Activated T-cell treated with anti-CD3 and anti-CD28 coated beads, Interleukin-2, amount 50 U/mL, for 24 hours (primary cell): ENCODE measurements around the gene PWP2.
"Not testable (repeated sequence)": the region's sequence is repeated elsewhere in the genome, so short reads cannot be mapped to it uniquely, and the experiment has no call there.

Experiments
- DNase-seq: peaks from one replicate; pipeline ENCODE4 v3.0.0-alpha.2; 2020
- H3K27ac Mint-ChIP-seq: 2 replicates; pipeline ENCODE4 v1.8.0; 2020; ENCODE audit warnings: mild to moderate bottlenecking, mixed read lengths
- H3K27me3 Mint-ChIP-seq: 2 replicates; pipeline ENCODE4 v1.8.0; 2020; ENCODE audit warnings: mixed read lengths
- H3K36me3 Mint-ChIP-seq: 2 replicates; pipeline ENCODE4 v1.8.0; 2020; ENCODE audit warnings: low read depth, mixed read lengths
- H3K4me1 Mint-ChIP-seq: 2 replicates; pipeline ENCODE4 v1.8.0; 2020; ENCODE audit warnings: low read depth, mixed read lengths
- H3K4me3 Mint-ChIP-seq: 2 replicates; pipeline ENCODE4 v1.8.0; 2020; ENCODE audit warnings: mild to moderate bottlenecking, moderate library complexity, mixed read lengths
- H3K9me3 Mint-ChIP-seq: 2 replicates; pipeline ENCODE4 v1.8.0; 2020; ENCODE audit warnings: mixed read lengths

The PWP2 gene

DNA sequence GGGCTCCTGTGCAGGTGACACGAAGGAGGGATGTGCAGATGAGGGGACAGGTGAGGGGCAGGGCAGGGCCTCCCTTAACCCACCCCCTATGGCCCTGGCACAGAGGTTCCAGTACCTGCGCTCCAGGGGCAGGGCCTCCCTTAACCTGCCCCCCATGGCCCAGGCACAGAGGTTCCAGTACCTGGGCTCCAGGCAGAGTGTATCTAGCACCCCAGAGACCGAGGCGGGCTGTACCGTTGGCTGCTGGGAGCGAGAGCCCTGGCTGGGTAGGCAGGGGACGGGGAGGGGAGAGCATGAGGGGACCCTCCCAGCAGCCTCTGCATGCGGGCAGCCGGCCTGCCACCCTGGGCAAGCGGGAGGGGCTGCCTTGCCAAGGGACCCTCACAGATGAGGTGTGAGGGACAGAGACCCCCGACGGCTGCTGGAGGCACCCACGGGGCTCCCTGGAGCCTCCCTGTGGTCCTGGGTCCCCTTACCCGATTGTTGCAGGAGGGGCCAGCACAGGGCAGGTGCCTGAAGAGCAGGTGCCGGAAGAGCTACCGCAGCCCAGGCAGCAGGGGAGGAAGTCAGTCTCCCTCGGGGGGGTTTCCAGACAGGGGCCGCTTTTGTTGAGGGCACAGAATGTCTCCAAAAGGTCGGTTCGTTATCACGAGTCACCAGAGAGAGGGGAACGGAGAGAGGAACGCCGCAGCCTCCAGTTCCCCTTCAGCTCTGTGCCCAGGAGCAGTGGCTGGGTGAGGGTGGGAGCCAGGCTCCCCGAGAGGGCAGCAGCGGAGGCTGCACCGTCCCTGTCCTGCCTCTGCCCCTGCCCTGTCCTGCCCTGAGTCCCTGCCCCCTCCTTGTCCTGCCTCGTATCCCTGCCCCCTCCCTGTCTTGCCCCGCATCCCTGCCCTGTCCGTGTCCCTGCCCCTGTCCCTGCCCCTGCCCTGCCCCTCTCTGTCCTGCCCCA lies 52.4 kb downstream of the PWP2 start:
- H3K9me3 Mint-ChIP-seq, H3K27ac Mint-ChIP-seq, H3K27me3 Mint-ChIP-seq, H3K4me1 Mint-ChIP-seq, H3K36me3 Mint-ChIP-seq: not testable (repeated sequence)
- peak overlapping the region; percentile 44 for H3K4me3 Mint-ChIP-seq
- peak; percentile 48 for DNase-seq

DNA sequence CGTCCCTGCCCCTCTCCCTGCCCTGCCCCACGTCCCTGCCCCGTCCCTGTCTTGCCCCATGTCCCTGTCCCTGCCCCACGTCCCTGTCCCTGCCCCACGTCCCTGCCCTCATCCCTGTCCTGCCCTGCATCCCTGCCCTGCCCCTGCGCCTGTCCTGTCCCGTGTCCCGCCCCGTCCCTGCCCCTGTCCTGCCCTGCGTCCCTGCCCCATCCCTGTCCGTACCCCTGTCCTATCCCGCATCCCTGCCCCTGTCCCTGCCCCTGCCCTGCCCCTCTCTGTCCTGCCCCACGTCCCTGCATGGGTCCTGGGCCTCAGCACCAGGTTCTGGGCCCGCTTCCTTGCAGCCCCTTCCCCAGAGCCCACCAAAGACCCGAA lies 53.1 kb downstream of the PWP2 start:
- H3K36me3 Mint-ChIP-seq, H3K4me1 Mint-ChIP-seq, H3K27me3 Mint-ChIP-seq, H3K27ac Mint-ChIP-seq, DNase-seq, H3K9me3 Mint-ChIP-seq, H3K4me3 Mint-ChIP-seq: not testable (repeated sequence)

- H3K27me3 Mint-ChIP-seq, H3K4me3 Mint-ChIP-seq, H3K27ac Mint-ChIP-seq, DNase-seq, H3K4me1 Mint-ChIP-seq, H3K36me3 Mint-ChIP-seq, H3K9me3 Mint-ChIP-seq: not testable (repeated sequence)
Observed at GRCh38 chr21:44160821-44161220, 53.6 kb downstream of the PWP2 start.

DNA sequence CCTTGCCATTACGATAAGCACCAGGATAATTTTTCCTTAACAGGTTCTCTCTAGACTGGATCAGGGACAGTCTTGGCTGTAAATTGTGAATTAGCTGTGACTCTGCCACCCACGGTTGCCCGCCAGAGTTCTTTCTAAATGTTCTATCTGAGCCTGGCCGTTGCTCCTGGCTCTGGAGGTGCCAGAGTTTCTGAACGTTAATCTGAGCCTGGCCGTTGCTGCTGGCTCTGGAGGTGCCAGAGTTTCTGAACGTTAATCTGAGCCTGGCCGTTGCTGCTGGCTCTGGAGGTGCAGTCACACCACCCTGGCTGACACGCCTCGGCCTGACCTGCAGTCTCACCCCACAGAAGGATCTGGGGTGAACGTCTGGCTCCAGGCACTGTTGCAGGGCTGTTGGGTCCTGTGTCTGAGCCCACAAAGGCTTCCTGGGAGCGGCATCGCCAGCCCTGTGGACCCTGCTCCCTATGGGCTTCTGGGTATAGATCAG lies 56.0 kb downstream of the PWP2 start:
- not testable (repeated sequence) for H3K4me3 Mint-ChIP-seq, H3K36me3 Mint-ChIP-seq, DNase-seq, H3K27ac Mint-ChIP-seq, H3K4me1 Mint-ChIP-seq, H3K27me3 Mint-ChIP-seq, H3K9me3 Mint-ChIP-seq

- not testable (repeated sequence) for H3K27me3 Mint-ChIP-seq, H3K27ac Mint-ChIP-seq, H3K4me1 Mint-ChIP-seq, H3K4me3 Mint-ChIP-seq, H3K9me3 Mint-ChIP-seq, H3K36me3 Mint-ChIP-seq, DNase-seq
Observed at GRCh38 chr21:44165933-44166332, 58.7 kb downstream of the PWP2 start.

DNA sequence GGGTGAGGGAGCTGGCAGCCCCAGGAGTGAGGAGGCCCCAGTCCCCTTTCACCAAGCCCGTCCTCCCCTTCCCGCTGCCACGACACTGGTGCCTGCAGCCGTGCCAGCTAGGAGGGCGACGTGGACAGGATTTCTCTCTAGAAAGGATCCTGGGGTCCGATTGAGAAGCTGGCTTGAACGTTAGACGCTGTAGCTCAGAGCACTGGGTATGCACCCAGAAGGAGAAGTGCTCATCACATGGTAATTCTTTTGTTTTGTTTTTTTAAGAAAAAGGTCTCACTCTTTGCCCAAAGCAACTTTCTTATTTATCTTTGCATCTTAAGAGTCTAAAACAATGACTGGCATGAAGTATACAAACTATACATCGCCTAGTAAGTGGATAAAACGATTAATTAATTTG lies 60.3 kb downstream of the PWP2 start:
- H3K27ac Mint-ChIP-seq, DNase-seq, H3K36me3 Mint-ChIP-seq, H3K4me3 Mint-ChIP-seq, H3K27me3 Mint-ChIP-seq, H3K4me1 Mint-ChIP-seq, H3K9me3 Mint-ChIP-seq: not testable (repeated sequence)

DNA sequence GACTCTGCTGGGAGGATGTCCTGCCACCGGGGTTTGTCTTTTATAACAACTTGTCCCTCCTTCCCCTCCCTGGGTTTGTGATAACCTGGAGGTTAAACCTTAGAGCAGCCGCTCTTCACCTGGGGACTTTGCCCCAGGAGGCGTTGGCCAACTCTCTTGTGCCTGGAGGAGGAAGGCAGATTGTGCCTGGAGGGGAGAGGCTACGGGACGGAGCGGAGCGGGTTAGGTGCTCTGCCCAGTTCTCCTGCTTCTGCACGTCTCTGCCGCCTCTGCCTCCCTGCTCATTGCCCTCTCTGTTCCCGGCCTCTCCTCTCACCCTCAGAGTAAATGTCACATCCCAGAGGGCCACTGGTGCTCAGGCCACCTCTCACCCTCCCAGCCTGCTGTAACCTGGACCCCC lies 63.1 kb downstream of the PWP2 start:
- H3K27ac Mint-ChIP-seq, H3K36me3 Mint-ChIP-seq, H3K9me3 Mint-ChIP-seq, DNase-seq, H3K27me3 Mint-ChIP-seq, H3K4me1 Mint-ChIP-seq, H3K4me3 Mint-ChIP-seq: not testable (repeated sequence)

DNA sequence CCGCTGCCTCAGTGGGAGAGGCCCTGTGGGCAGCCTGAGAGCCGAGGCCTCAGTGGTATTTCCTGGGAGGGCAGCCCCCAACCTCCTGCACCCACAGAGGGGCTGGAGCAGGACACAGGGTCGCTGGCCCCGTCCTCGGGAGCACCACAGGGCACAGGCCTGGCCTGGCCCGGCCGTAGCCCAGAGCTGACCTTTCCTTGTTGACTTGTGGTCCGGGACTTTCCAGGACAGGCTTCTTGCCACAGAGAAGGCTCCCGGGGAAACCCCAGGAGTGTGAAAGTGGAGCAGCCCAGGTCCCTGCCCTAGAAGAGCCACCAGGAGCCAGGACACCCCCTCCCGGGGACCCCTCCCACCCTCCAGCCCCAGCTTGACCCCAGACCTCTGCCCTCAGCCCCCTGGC lies 63.7 kb downstream of the PWP2 start:
- not testable (repeated sequence) for H3K36me3 Mint-ChIP-seq, DNase-seq, H3K9me3 Mint-ChIP-seq, H3K27me3 Mint-ChIP-seq, H3K4me3 Mint-ChIP-seq, H3K27ac Mint-ChIP-seq, H3K4me1 Mint-ChIP-seq

DNA sequence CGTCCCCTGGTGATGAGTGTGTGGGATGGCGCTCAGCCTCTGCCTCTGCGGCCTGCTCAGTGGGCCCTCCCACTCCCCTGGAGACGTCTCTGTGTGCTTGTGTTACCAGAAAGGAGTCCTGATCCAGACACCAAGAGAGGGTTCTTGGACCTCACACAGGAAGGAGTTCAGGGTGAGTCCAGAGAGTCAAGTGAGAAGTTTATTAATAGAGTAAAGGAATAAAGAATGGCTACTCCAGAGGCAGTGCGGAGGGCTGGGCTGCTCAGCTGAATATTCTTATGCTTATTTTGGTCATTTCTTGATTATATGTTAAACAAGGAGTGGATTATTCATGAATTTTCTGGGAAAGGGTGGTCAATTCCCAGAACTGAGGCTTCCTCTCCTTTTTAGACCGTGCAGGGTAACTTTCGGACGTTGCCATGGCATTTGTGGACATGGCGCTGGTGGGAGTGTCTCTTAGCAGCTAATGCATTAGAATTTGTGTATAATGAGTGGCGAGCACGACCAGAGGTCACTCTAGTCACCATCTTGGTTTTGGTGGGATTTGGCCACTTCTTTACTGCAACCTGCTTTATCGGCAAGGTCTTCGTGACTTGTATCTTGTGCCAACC lies 64.9 kb downstream of the PWP2 start:
- H3K27ac Mint-ChIP-seq, H3K4me1 Mint-ChIP-seq, H3K27me3 Mint-ChIP-seq, H3K9me3 Mint-ChIP-seq, DNase-seq, H3K4me3 Mint-ChIP-seq, H3K36me3 Mint-ChIP-seq: not testable (repeated sequence)

DNA sequence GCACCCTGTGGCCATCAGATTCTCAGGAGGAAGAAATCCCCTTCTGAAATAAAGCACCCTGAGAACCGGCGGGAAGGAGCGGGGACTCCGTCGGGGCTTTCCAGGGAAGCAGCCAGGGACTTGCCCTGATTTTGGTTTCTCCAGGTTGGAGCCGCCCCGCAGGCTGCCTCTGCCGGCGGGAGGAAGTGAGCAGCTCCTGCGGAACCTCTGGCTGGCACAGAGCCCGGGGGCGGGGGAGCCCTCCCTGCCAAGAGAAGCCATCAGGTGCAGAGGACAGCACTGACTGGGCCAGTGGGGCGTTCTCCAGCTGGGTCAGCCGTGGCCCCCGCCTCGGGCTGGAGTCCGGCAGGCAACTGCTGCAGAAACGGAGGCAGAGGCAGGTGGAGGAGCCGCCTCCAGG lies 65.5 kb downstream of the PWP2 start:
- not testable (repeated sequence) for H3K36me3 Mint-ChIP-seq, H3K9me3 Mint-ChIP-seq, H3K27ac Mint-ChIP-seq, DNase-seq, H3K27me3 Mint-ChIP-seq, H3K4me1 Mint-ChIP-seq, H3K4me3 Mint-ChIP-seq

DNA sequence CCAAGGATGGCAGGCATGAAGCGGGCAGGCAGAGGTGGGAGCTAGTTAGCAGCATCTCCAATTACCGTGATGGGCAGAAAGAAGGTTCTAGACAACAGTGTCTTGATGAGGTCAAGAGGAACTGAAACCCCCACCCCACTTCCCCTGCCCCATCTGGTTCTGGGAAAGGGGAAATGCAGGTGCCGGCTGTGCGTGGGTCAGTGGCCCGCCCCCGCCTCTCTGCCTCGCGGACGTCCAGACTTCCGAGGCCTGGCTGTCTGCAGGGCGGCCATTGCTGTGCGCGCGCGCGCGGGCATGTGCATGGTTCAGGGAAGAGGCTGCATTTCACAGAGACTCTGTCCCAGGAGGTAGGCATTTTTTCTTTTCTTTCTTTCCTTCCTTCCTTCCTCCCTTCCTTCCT lies 68.0 kb downstream of the PWP2 start:
- not testable (repeated sequence) for H3K36me3 Mint-ChIP-seq, DNase-seq, H3K9me3 Mint-ChIP-seq, H3K27ac Mint-ChIP-seq, H3K4me3 Mint-ChIP-seq, H3K27me3 Mint-ChIP-seq, H3K4me1 Mint-ChIP-seq

DNA sequence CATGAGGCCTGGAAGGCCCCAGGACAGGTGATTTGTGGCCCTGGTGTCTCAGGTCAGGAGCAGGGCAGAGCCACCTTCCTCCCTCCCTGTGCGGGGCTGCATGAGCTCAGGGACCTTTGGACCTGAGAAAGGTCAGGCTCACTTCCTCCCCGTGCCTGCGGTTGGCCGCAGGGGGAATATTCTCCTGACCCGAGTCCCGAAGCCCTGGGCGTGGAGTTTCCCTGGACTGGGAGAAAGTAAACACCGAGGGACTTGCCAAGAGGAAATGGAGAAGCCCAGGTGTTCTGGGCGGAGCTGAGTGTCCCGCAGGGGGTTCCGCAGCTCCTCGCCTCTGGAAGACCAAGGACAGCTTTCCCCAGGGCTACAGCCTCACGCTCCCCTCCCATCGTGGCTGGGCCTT lies 68.9 kb downstream of the PWP2 start:
- H3K27ac Mint-ChIP-seq, H3K27me3 Mint-ChIP-seq, H3K4me3 Mint-ChIP-seq, H3K36me3 Mint-ChIP-seq, DNase-seq, H3K9me3 Mint-ChIP-seq, H3K4me1 Mint-ChIP-seq: not testable (repeated sequence)
